SK-N-SH treated with all-trans-retinoic acid at 6 μM for 48 hours (cell line): ENCODE results near the gene TMEM100.

Experiments
- ATAC-seq: fragments of 200-7000 bp; cut with Tn5 transposase; 3 replicates; pipeline ENCODE4 v1.9.1; 2020; ENCODE audit warnings: mild to moderate bottlenecking, moderate library complexity
- ARNTL ChIP-seq: fragments of 450-650 bp; formaldehyde crosslinking; IDR thresholded peaks from 2 replicates; pipeline ENCODE4 v1.5.0; 2020; ENCODE audit warnings: low read depth, mild to moderate bottlenecking, moderate library complexity, borderline replicate concordance
- BACH2 ChIP-seq: fragments of 250-450 bp; sonication (Bioruptor Pico); IDR thresholded peaks from 2 replicates; pipeline ENCODE4 v1.9.0; 2021; ENCODE audit warnings: mild to moderate bottlenecking, borderline replicate concordance
- CSDC2 ChIP-seq: fragments of 250-450 bp; sonication (Bioruptor Pico); IDR thresholded peaks from 2 replicates; pipeline ENCODE4 v1.5.0; 2020; ENCODE audit warnings: mild to moderate bottlenecking, moderate library complexity
- CSRNP3 ChIP-seq: fragments of 250-450 bp; sonication (Bioruptor Pico); IDR thresholded peaks from 2 replicates; pipeline ENCODE4 v1.5.1; 2021; ENCODE audit warnings: mild to moderate bottlenecking, moderate library complexity
- ESRRG ChIP-seq: fragments of 250-450 bp; sonication (Bioruptor Pico); IDR thresholded peaks from 2 replicates; pipeline ENCODE4 v1.6.1; 2021; ENCODE audit warnings: mild to moderate bottlenecking
- GLIS3 ChIP-seq: fragments of 250-450 bp; sonication (Bioruptor Pico); IDR thresholded peaks from 2 replicates; pipeline ENCODE4 v1.5.0; 2020; ENCODE audit warnings: mild to moderate bottlenecking, moderate library complexity
- ISL1 ChIP-seq: fragments of 250-450 bp; sonication (Bioruptor Pico); IDR thresholded peaks from 2 replicates; pipeline ENCODE4 v2.1.2; 2022; ENCODE audit warnings: mild to moderate bottlenecking, moderate library complexity
- POU6F1 ChIP-seq: fragments of 250-450 bp; sonication (Bioruptor Pico); IDR thresholded peaks from 2 replicates; pipeline ENCODE4 v1.8.0; 2021; ENCODE audit warnings: low read depth, mild to moderate bottlenecking, moderate library complexity, borderline replicate concordance
- PPARA ChIP-seq: fragments of 250-450 bp; sonication (Bioruptor Pico); IDR thresholded peaks from 2 replicates; pipeline ENCODE4 v1.5.0; 2020; ENCODE audit warnings: mild to moderate bottlenecking, borderline replicate concordance
- RARB ChIP-seq: fragments of 250-450 bp; sonication (Bioruptor Pico); IDR thresholded peaks from 2 replicates; pipeline ENCODE4 v1.8.0; 2021; ENCODE audit warnings: mild to moderate bottlenecking, moderate library complexity
- SNAI2 ChIP-seq: fragments of 250-450 bp; sonication (Bioruptor Pico); IDR thresholded peaks from 2 replicates; pipeline ENCODE4 v1.5.0; 2020; ENCODE audit warnings: mild to moderate bottlenecking, moderate library complexity
- TCF4 ChIP-seq: fragments of 250-450 bp; sonication (Bioruptor Pico); IDR thresholded peaks from 2 replicates; pipeline ENCODE4 v1.8.0; 2021; ENCODE audit warnings: mild to moderate bottlenecking, moderate library complexity, borderline replicate concordance
- ZC3H10 ChIP-seq: fragments of 250-450 bp; sonication (Bioruptor Pico); IDR thresholded peaks from 2 replicates; pipeline ENCODE4 v1.5.1; 2021; ENCODE audit warnings: mild to moderate bottlenecking, moderate library complexity
- ZFP3 ChIP-seq: fragments of 250-450 bp; sonication (Bioruptor Pico); IDR thresholded peaks from 2 replicates; pipeline ENCODE4 v1.5.0; 2020; ENCODE audit warnings: mild to moderate bottlenecking, moderate library complexity
- ZFP30 ChIP-seq: fragments of 450-650 bp; formaldehyde crosslinking; IDR thresholded peaks from 2 replicates; pipeline ENCODE4 v1.5.0; 2022; ENCODE audit warnings: mild to moderate bottlenecking, moderate library complexity
- ZNF565 ChIP-seq: fragments of 450-650 bp; formaldehyde crosslinking; conservative IDR thresholded peaks from 2 replicates; pipeline ENCODE4 v1.5.0; 2020; ENCODE audit warnings: low read depth, mild to moderate bottlenecking, moderate library complexity
- ZNF70 ChIP-seq: fragments of 450-650 bp; formaldehyde crosslinking; IDR thresholded peaks from 2 replicates; pipeline ENCODE4 v1.5.0; 2020; ENCODE audit warnings: mild to moderate bottlenecking, moderate library complexity
- ZNF8 ChIP-seq: fragments of 450-650 bp; formaldehyde crosslinking; IDR thresholded peaks from 2 replicates; pipeline ENCODE4 v1.5.0; 2020; ENCODE audit warnings: mild to moderate bottlenecking, moderate library complexity
- TF ChIP-seq, protein P1 (sequence below): fragments of 250-450 bp; sonication (Bioruptor Pico); IDR thresholded peaks from 2 replicates; pipeline ENCODE4 v1.5.0; 2020; ENCODE audit warnings: mild to moderate bottlenecking, moderate library complexity

The TMEM100 gene

GRCh38 chr17:55691666-55692065 is 31.0 kb downstream of the TMEM100 start:
- no peak for ATAC-seq
- TF ChIP-seq, protein P1, sequence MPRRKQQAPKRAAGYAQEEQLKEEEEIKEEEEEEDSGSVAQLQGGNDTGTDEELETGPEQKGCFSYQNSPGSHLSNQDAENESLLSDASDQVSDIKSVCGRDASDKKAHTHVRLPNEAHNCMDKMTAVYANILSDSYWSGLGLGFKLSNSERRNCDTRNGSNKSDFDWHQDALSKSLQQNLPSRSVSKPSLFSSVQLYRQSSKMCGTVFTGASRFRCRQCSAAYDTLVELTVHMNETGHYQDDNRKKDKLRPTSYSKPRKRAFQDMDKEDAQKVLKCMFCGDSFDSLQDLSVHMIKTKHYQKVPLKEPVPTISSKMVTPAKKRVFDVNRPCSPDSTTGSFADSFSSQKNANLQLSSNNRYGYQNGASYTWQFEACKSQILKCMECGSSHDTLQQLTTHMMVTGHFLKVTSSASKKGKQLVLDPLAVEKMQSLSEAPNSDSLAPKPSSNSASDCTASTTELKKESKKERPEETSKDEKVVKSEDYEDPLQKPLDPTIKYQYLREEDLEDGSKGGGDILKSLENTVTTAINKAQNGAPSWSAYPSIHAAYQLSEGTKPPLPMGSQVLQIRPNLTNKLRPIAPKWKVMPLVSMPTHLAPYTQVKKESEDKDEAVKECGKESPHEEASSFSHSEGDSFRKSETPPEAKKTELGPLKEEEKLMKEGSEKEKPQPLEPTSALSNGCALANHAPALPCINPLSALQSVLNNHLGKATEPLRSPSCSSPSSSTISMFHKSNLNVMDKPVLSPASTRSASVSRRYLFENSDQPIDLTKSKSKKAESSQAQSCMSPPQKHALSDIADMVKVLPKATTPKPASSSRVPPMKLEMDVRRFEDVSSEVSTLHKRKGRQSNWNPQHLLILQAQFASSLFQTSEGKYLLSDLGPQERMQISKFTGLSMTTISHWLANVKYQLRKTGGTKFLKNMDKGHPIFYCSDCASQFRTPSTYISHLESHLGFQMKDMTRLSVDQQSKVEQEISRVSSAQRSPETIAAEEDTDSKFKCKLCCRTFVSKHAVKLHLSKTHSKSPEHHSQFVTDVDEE = peak; percentile 51
- TF ChIP-seq ZNF565 (CRISPR knock-in tag) (no peak), TCF4 (peak; percentile 59)

- peak; percentile 43; the same call in 1 of the 3 replicates for ATAC-seq
These were observed 32.6 kb downstream of the TMEM100 start for GRCh38 chr17:55690105-55690508.

DNA sequence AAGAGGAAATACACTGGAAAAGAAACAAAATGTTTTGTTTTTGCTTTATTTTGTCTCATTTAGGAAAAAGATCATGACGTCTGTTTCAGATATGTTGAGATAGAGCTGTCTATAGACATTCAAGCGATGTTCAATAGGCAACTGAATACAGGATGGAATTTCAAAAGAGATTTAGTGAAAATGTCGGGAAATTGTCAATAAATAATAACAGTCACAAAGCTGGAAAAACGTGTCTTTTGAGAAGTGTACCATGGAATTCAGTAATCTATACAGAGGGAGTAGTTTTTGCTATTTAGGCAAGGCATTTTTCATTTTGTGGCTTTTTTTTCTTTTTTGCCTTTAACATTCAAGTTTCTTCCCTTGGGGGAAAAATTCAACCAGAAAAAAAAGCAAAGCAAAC is 33.0 kb downstream of the TMEM100 start:
- TF ChIP-seq, protein P1 = no peak
- TF ChIP-seq BACH2 (CRISPR knock-in tag) = no peak
- no peak for TF ChIP-seq ESRRG (CRISPR knock-in tag)
- TF ChIP-seq ZFP30 (CRISPR knock-in tag) = no peak
- TF ChIP-seq CSRNP3 = no peak
- ATAC-seq = no peak

More at GRCh38 chr17:55690105-55690508, 32.6 kb downstream of the TMEM100 start:
- peak; percentile 59; the same call in 1 of the 2 replicates for TF ChIP-seq ZNF8 (CRISPR knock-in tag)
- TF ChIP-seq GLIS3 (CRISPR knock-in tag) = peak; percentile 76; the same call in 1 of the 2 replicates
- TF ChIP-seq ZFP30 (CRISPR knock-in tag) = peak; percentile 19; the same call in 1 of the 2 replicates
- TF ChIP-seq PPARA = peak; percentile 71; the same call in 1 of the 2 replicates
- no peak for TF ChIP-seq ZC3H10 (CRISPR knock-in tag)
- TF ChIP-seq ARNTL = peak; percentile 61; the same call in 1 of the 2 replicates
- TF ChIP-seq, protein P1 = peak; percentile 96
- TF ChIP-seq ZNF70 (CRISPR knock-in tag) = peak; percentile 99
- peak; percentile 87 for TF ChIP-seq CSRNP3
- 0 out of 2 replicates have a peak, but pooled peaks have one; percentile 57 for TF ChIP-seq SNAI2 (CRISPR knock-in tag)
- no peak for TF ChIP-seq POU6F1 (CRISPR knock-in tag)
- no peak for TF ChIP-seq ZFP3 (CRISPR knock-in tag)
- peak; percentile 99 for TF ChIP-seq TCF4
- no peak for TF ChIP-seq CSDC2 (CRISPR knock-in tag)
- 0 out of 2 replicates have a peak, but pooled peaks have one; percentile 16 for TF ChIP-seq ESRRG (CRISPR knock-in tag)
- TF ChIP-seq ISL1 (CRISPR knock-in tag) = peak; percentile 70
- no peak for TF ChIP-seq RARB (CRISPR knock-in tag)
